H1 (cell line): ENCODE measurements around the gene RAD51B. TPM values are rescaled to one million over a fixed set of nuclear protein-coding genes. Genes with fewer than 3 reads are reported as not detected.

Experiments used
- MAFK ChIP-seq: IDR thresholded peaks from 2 replicates; pipeline ENCODE4 v1.6.1; 2012; ENCODE audit warnings: low read depth, mild to moderate bottlenecking, improper control_type of control experiment, low read length
- POU5F1 ChIP-seq: IDR thresholded peaks from 2 replicates; pipeline ENCODE4 v1.6.1; 2011; ENCODE audit warnings: low read depth, mild to moderate bottlenecking, low read length, moderate library complexity
- SAP30 ChIP-seq: fragments of 300-600 bp; sonication (generic); IDR thresholded peaks from 2 replicates; pipeline ENCODE4 v1.7.1; 2012; ENCODE audit warnings: low read length, moderate library complexity, mild to moderate bottlenecking, inconsistent platforms; ENCODE audit not compliant: insufficient read depth, insufficient replicate concordance
- TAF7 ChIP-seq: optimal IDR thresholded peaks from 2 replicates; pipeline ENCODE3; 2011; ENCODE audit warnings: low read depth, mild to moderate bottlenecking, inconsistent platforms, low read length, moderate library complexity, borderline replicate concordance
- polyA plus RNA-seq, 7 experiments: library from polyadenylated mRNA; depleted of rRNA in 3 of 7; stranded (reverse) in 5 of 7; unstranded in 2 of 7; fragments of >200 nt in 5 of 7; fragments of 200-250 nt in 2 of 7; gene quantifications; 1 replicate in 5 of 7; 2 replicates in 1 of 7; 4 replicates in 1 of 7; pipeline versions ENCODE4 v1.2.1 to v1.2.3, GENCODE V29; 2011 to 2013; ENCODE audit warnings: missing spikeins in 2 of 7, mixed read lengths in 2 of 7
- total RNA-seq: library from RNA; stranded (reverse); fragmentation: NEBNext Ultra II Directional; extraction: Animal tissue kit (Norgen Biotek cat#: 25700); gene quantifications from 2 replicates; pipeline ENCODE4 v1.2.1, GENCODE V29; 2021

Gene RAD51B
- total and polyA plus RNA-seq, 2 of the 8 experiments (the other 6 are each of a cell fraction or from before 2014, with no cell fraction given), result 3.9 to 14.9 TPM

GRCh38 chr14:68523326-68523610 lies 703.7 kb downstream of the RAD51B start (continued):
- no peak for TF ChIP-seq SAP30
- TF ChIP-seq POU5F1, result no peak
- TF ChIP-seq MAFK, result no peak
- no peak for TF ChIP-seq TAF7
